ENCODE results near the gene CRTC3.

- TF ChIP-seq CTCF (IDR thresholded peaks at IDR 0.05; ENCODE audit: extremely low read depth in 1 of 2, insufficient read depth in 1 of 2, low read depth in 1 of 2, low read length in 2 of 2) (no peak), POLR2A (IDR thresholded peaks at IDR 0.05; ENCODE audit: low read depth, low read length) (no peak), FOS (IDR thresholded peaks at IDR 0.05; ENCODE audit: borderline replicate concordance, insufficient read depth, low read length) (no peak), EZH2 (IDR thresholded peaks at IDR 0.05; ENCODE audit: borderline replicate concordance, low read depth, low read length, severe bottlenecking) (no peak), MYC (IDR thresholded peaks at IDR 0.05; ENCODE audit: low read depth, low read length) (no peak)
Measured at GRCh38 chr15:90674476-90674875, 144.8 kb downstream of the CRTC3 start.
